DND-41 (cell line): ENCODE data around the gene RIN3.

Source experiments
- CTCF ChIP-seq: IDR thresholded peaks from 2 replicates; pipeline ENCODE4 v1.5.1; 2012; ENCODE audit warnings: borderline replicate concordance, low read length, moderate library complexity, mild to moderate bottlenecking; ENCODE audit not compliant: poor library complexity, severe bottlenecking; ENCODE audit errors: extremely low read depth
- EZH2 ChIP-seq: IDR thresholded peaks from 3 replicates; pipeline ENCODE4 v1.6.1; 2012; ENCODE audit warnings: borderline replicate concordance, low read depth, mild to moderate bottlenecking, moderate library complexity, low read length, inconsistent platforms; ENCODE audit not compliant: severe bottlenecking

GRCh38 chr14:92561906-92562479 is 48.4 kb downstream of the RIN3 start:
- TF ChIP-seq CTCF (no peak), EZH2 (no peak)
